Measurements from ENCODE around the gene SUCLG2.
"Not testable (repeated sequence)": the region's sequence is repeated elsewhere in the genome, so short reads cannot be mapped to it uniquely, and the experiment has no call there.

The SUCLG2 gene

GRCh38 chr3:67561667-67562394 lies 92.6 kb downstream of the SUCLG2 start:
- no peak for DNase-seq (ENCODE audit: low read depth in 2 of 3, low spot score in 2 of 3)

DNA sequence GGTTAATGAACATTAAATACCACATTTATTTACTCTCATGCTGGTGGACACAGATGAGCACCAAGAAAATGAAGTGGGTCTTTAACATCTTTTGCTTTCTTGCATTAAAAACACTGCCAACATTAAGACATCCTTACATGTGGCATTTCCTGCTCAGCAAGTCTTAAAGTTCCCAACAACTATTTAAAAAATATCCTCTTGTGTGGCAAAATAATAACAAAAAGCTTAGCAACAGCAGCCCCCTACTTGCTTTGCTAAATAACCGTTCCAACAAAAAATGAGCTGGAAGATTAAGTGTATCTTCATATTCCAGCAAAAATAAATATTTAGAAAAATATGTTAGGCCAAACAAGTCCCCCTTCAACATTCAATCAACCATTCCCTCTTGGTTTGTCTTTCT lies 93.1 kb downstream of the SUCLG2 start:
- DNase-seq (ENCODE audit: low read depth in 2 of 3, low spot score in 2 of 3) = no peak

GRCh38 chr3:67559029-67559605 lies 95.3 kb downstream of the SUCLG2 start:
- no peak for DNase-seq (ENCODE audit: low read depth in 2 of 3, low spot score in 2 of 3)

DNA sequence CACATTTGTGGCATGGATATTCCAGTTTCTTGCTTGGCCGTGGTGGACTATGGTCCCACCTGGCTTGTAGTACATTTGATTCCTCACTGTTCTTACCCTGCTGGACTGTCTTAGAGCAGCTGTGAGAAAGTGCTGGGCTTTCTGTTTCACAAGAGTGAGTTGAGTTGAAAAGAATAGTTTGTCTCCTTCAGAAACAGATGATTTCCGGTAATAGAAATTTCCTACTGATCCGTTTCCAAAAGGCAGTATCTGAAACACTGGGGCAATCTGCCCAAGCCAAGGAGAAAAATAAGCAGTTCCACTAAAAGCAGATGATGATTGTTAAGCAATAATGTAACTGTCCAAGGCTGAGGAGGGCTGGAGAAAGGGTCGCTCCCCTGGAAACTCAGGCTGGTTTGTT lies 96.0 kb downstream of the SUCLG2 start:
- no peak for DNase-seq (ENCODE audit: low read depth in 2 of 3, low spot score in 2 of 3)

DNA sequence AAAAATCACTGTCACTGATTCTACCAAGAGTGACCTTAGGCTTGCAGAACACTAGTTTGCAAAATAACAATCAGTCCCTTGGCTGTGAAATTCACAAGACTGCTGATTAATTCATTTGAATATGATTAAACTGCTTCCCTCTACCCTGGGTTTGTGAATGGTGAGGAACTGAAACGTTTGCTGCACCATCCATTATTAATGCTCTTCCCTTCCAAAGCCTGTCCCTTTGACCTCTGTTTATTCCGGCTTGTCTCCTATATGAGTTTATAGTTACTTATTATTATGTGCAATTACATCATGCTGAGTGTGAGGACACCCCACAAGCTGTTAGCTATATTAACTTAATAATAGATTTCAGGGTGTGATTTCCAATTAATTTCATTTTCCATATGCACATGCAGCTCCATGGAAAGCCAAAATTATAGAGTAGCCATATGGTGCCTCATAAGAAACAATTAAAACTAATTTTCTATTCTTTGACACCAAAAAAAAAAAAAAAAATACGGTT lies 96.5 kb downstream of the SUCLG2 start:
- DNase-seq (ENCODE audit: low read depth in 2 of 3, low spot score in 2 of 3) = no peak

DNA sequence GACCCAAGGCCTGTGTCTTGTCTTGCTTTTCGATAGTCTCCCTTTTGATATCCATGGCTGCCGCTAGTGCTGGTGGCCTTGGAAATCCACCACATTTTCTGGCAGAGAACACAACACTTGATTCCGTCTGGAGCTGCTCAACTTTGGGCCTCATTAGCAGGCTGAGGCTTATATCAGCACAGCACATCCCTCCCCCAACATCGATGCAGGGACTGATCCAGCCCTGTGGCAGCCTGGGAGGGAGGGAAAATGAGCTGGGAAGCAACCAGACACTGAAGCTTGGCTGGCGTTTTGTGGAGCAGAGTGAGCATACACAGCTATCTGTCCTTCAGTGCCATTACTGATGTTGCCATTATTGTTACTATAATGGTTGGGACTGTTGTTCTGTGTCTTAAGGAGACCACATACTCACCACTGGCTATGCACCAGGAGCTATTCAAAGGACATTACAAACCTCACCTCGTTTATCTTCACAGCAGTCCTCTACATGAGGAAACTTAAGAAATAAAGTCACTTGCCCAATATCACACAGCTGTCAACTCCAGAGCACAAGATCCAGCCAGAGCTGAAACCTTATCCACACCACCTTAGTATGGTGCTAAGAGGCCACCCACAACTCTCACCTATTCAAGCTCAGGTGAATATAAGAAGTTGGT lies 102.9 kb downstream of the SUCLG2 start:
- no peak for DNase-seq (ENCODE audit: low read depth in 2 of 3, low spot score in 2 of 3)

DNA sequence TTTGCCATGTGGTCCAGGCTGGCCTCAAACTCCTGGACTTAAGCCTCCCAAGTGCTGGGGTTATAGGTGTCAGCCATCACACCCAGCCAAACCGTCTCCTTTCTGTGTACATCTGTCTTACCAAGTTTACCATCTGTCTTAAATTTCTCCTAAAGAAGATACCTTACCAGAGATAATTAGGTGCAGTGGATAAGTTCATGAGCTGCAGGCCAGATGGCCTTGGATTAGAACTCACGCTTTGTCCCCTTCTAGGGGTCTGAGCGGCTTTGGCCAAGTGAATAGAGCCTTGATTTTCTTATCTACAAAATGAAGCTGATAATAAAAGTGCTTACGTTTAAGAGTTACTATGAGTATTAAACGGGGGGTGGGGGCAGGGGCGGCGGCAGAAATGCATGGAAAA lies 103.9 kb downstream of the SUCLG2 start:
- DNase-seq (ENCODE audit: low read depth in 2 of 3, low spot score in 2 of 3) = no peak

DNA sequence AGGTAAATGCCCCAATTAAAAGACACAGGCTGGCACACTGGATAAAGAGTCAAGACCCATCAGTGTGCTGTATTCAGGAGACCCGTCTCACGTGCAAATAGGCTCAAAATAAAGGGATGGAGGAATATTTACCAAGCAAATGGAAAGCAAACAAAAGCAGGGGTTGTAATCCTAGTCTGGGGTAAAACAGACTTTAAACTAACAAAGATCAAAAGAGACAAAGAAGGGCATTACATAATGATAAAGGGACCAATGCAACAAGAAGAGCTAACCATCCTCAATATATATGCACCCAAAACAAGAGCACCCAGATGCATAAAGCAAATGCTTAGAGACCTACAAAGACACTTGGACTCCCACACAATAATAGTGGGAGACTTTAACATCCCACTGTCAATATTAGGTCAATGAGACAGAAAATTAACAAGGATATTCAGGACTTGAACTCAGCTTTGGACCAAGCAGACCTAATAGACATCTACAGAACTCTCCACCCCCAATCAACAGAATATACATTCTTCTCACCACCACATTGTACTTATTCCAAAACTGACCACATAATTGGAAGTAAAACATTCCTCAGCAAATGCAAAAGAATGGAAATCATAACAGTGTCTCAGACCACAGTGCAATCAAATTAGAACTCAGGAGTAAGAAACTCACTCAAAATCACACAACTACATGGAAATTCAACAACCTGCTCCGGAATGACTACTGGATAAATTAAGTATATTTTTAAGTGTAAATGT lies 111.7 kb downstream of the SUCLG2 start:
- not testable (repeated sequence) for DNase-seq (ENCODE audit: low read depth in 2 of 3, low spot score in 2 of 3)

DNA sequence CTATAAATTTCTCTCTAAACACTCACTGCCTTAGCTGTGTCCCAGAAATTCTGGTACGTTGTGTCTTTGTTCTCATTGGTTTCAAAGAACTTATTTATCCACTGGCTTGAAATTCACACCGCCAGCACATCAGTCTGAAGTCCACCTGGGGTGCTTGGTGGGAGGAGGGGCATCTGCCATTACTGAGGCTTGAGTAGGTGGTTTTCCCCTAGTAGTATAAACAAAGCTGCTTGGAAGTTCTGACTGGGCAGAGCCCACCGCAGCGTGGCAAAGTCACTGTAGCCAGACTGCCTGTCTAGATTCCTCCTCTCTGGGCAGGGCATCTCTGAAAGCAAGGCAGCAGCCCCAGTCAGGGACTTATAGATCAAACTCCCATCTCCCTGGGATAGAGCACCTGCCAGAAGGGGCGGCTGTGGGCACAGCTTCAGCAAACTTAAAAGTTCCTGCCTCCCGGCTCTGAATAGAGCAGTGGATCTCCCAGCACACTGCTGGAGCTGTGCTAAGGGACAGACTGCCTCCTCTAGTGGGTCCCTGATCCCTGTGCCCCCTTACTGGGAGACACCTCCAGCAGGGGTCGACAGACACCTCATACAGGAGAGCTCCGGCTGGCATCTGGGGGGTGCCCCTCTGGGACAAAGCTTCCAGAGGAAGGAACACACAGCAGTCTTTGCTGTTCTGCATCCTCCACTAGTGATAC lies 114.1 kb downstream of the SUCLG2 start:
- no peak for DNase-seq (ENCODE audit: low read depth in 2 of 3, low spot score in 2 of 3)

GRCh38 chr3:67537203-67537602 lies 117.2 kb downstream of the SUCLG2 start:
- not testable (repeated sequence) for DNase-seq (ENCODE audit: low read depth in 2 of 3, low spot score in 2 of 3)

DNA sequence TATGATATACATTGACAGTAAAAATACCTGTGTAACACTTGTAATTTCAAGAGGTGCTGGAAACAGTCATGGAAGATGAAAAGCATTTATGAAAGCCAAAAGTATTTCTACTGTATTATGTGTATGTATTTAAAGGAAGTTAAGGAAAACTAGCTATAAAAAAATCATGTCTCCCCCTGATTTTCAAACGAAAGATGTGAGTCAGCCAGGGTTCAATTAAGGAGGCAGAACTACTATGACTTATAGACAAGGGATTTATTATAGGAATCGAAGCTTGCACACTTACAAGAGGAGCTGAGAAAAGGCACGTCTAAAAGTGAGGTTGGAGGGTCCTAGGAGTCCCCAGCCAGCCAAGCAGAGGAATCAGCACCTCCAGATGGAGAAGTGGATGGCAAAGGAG lies 119.4 kb downstream of the SUCLG2 start:
- DNase-seq (ENCODE audit: low read depth in 2 of 3, low spot score in 2 of 3) = no peak

DNA sequence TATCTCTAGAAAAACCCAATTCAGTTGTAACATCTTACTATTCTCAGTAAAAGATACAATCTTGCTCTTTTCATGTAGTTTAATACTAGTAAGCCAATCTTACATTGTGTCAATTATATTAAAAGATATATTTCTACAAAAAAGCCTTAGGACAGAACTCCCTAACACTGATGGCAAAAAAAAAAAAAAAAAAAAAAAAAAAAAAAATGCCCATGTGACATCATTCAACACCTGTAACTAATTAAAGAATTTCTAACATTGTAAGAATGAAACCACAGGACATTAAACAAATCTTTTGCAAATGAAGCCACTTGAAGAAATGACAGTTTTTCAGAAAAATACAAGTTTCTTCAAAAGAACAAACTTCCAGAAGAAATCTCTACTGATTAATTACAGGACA lies 119.8 kb downstream of the SUCLG2 start:
- no peak for DNase-seq (ENCODE audit: low read depth in 2 of 3, low spot score in 2 of 3)

GRCh38 chr3:67531181-67532101 lies 123.0 kb downstream of the SUCLG2 start:
- DNase-seq (ENCODE audit: low read depth in 2 of 3, low spot score in 2 of 3) = no peak

GRCh38 chr3:67529915-67530314 lies 124.5 kb downstream of the SUCLG2 start:
- no peak for DNase-seq (ENCODE audit: low read depth in 2 of 3, low spot score in 2 of 3)

- no peak for DNase-seq (ENCODE audit: low read depth in 2 of 3, low spot score in 2 of 3)
Observed at GRCh38 chr3:67529337-67529736, 125.1 kb downstream of the SUCLG2 start.

GRCh38 chr3:67526246-67526645 lies 128.2 kb downstream of the SUCLG2 start:
- DNase-seq (ENCODE audit: low read depth in 2 of 3, low spot score in 2 of 3) = no peak

GRCh38 chr3:67524046-67524445 lies 130.4 kb downstream of the SUCLG2 start:
- DNase-seq (ENCODE audit: low read depth in 2 of 3, low spot score in 2 of 3) = no peak

DNA sequence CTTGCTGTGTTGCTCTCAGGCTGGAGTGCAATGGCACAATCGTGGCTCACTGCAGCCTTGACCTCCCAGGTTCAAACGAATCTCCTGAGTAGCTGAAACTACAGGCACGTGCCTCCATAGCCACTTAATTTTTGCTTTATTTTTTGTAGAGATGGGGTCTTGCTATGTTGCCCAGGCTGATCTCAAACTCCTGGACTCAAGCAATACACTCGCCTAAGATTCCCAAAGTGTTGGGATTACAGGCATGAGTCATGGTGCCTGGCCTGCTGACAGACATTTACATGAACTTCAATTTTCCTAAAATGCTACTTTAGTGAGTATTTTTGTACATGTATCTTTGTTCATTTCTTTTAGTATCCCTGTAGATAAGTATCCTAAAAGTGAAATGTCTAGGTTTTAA lies 132.3 kb downstream of the SUCLG2 start:
- no peak for DNase-seq (ENCODE audit: low read depth in 2 of 3, low spot score in 2 of 3)

DNA sequence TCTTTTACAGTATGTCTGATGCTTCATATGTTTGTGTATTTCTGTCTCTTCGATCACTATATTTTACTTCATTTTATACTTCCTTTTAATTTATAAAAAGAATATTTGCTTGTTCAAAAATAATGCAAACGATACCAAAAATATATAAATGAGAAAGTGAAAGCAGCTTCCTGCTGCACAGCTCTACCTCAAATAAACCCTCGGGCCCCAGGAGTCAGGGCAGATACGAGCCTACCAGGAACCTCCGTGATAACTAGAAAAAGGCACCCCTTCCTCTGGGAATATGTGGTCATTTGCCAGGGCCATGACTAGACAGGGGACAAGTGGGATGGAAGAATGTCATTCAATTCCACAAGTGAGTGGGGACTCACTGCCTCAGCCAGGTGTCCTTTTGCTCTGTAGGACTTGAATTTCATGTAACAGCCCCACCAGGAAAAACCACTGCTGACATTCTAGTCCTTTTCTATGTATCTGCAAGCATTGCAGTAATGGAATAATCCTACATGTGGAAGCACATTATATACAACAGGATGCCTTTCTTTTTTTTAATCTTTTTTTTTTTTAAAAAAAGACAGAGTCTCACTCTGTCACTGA lies 133.3 kb downstream of the SUCLG2 start:
- DNase-seq (ENCODE audit: low read depth in 2 of 3, low spot score in 2 of 3) = no peak

GRCh38 chr3:67518236-67518635 lies 136.2 kb downstream of the SUCLG2 start:
- DNase-seq (ENCODE audit: low read depth in 2 of 3, low spot score in 2 of 3) = no peak

Measured in activated CD8-positive, alpha-beta memory T cell treated with anti-CD3 and anti-CD28 coated beads for 48 hours (primary cell).